Lower lobe of right lung (tissue), 2 donors: ENCODE measurements around the gene TMEM161A. TPM values are rescaled to one million over a fixed set of nuclear protein-coding genes. Genes with fewer than 3 reads are reported as not detected.

ENCODE experiments used
- ATAC-seq, 2 donors: fragments of 200-7000 bp; cut with Tn5 transposase; one replicate each; pipeline ENCODE4 v1.9.1; 2020 to 2022; ENCODE audit warnings: mild to moderate bottlenecking in 2 of 2, moderate library complexity in 2 of 2
- DNase-seq: peaks from one replicate; pipeline ENCODE4 v3.0.0-alpha.2; 2020
- H3K27ac ChIP-seq: fragments of 200-600 bp; one replicate; pipeline ENCODE4 v1.8.0; 2022
- H3K27me3 ChIP-seq: fragments of 200-600 bp; one replicate; pipeline ENCODE4 v1.8.0; 2022; ENCODE audit warnings: low read depth
- H3K36me3 ChIP-seq: fragments of 200-600 bp; one replicate; pipeline ENCODE4 v1.8.0; 2022; ENCODE audit warnings: mild to moderate bottlenecking
- H3K4me1 ChIP-seq: fragments of 200-600 bp; one replicate; pipeline ENCODE4 v1.8.0; 2022
- H3K4me3 ChIP-seq: fragments of 200-600 bp; one replicate; pipeline ENCODE4 v1.8.0; 2022; ENCODE audit warnings: mild to moderate bottlenecking
- H3K9me3 ChIP-seq: fragments of 200-600 bp; one replicate; pipeline ENCODE4 v1.8.0; 2022
- CTCF ChIP-seq: fragments of 200-600 bp; IDR thresholded peaks from one replicate; pipeline ENCODE4 v1.8.0; 2022; ENCODE audit warnings: antibody characterized with exemption, mild to moderate bottlenecking
- intact Hi-C: fragments of 100-400 bp; cut with DNase I; formaldehyde crosslinking; loops from one replicate; pipeline ENCODE4 v1.11.0; 2022
- total RNA-seq: library from RNA; stranded (reverse); fragmentation: NEBNext Ultra II Directional; extraction: Animal tissue kit (Norgen Biotek cat#: 25700); gene quantifications from one replicate; pipeline ENCODE4 v1.2.1, GENCODE V29; 2021
- donor health status: DM: no; HTN: yes; CAD: no; lungs with severe emphysema.

The TMEM161A gene
- total RNA-seq, 1 donor from 2014 or later, result 28.1 TPM

GRCh38 chr19:19170053-19170872 lies 32.0 kb upstream of the TMEM161A start, which contains the start of gene MEF2B:
MEF2B (minus strand) TSS chr19:19170263; CDS start chr19:19150735, 19,528 bp downstream.
- Histone ChIP-seq H3K36me3 (no peaks in the 10 kb centered on the region), H3K4me1 (peaks cover 7% of the 10 kb centered on the region), H3K27ac (no peak within 1 kb of the TSS), H3K9me3 (no peaks in the 10 kb centered on the region), H3K4me3 (peak within 1 kb of the TSS; percentile 37), H3K27me3 (no peaks in the 10 kb centered on the region)
- no peak for TF ChIP-seq CTCF
- peak; percentile 91 to 95 for ATAC-seq
- DNase-seq, result peak; percentile 87
- intact Hi-C loops, result no loop called here

- ATAC-seq (no peak), DNase-seq (no peak)
- H3K9me3 ChIP-seq, result no peaks in the 10 kb centered on the region
- H3K27me3 ChIP-seq, result no peaks in the 10 kb centered on the region
- H3K4me3 ChIP-seq, result peak overlapping the region; percentile 37
- no peak for TF ChIP-seq CTCF
- no peak overlapping the region for H3K27ac ChIP-seq
- H3K4me1 ChIP-seq, result peaks cover 7% of the 10 kb centered on the region
- intact Hi-C loops, result no loop called here
- H3K36me3 ChIP-seq, result no peaks in the 10 kb centered on the region
These were observed 31.2 kb upstream of the TMEM161A start for GRCh38 chr19:19169236-19170052.

GRCh38 chr19:19167612-19168011 lies 29.3 kb upstream of the TMEM161A start:
- no peak for TF ChIP-seq CTCF
- no peaks in the 10 kb centered on the region for H3K9me3 ChIP-seq
- ATAC-seq (no peak), DNase-seq (no peak)
- H3K27ac ChIP-seq, result no peak overlapping the region
- H3K36me3 ChIP-seq, result no peaks in the 10 kb centered on the region
- H3K4me1 ChIP-seq, result peaks cover 7% of the 10 kb centered on the region
- intact Hi-C loops, result no loop called here
- H3K4me3 ChIP-seq, result no peak overlapping the region
- no peaks in the 10 kb centered on the region for H3K27me3 ChIP-seq

GRCh38 chr19:19165396-19165795 lies 27.1 kb upstream of the TMEM161A start:
- Histone ChIP-seq H3K27ac (no peak overlapping the region), H3K9me3 (no peaks in the 10 kb centered on the region), H3K36me3 (no peaks in the 10 kb centered on the region), H3K4me3 (no peak overlapping the region), H3K27me3 (no peaks in the 10 kb centered on the region), H3K4me1 (peaks cover 5% of the 10 kb centered on the region)
- DNase-seq (no peak), ATAC-seq (no peak)
- intact Hi-C loops, result no loop called here
- TF ChIP-seq CTCF, result no peak

GRCh38 chr19:19162495-19162894 lies 24.2 kb upstream of the TMEM161A start:
- ATAC-seq (no peak), DNase-seq (no peak)
- Histone ChIP-seq H3K36me3 (no peaks in the 10 kb centered on the region), H3K27me3 (no peaks in the 10 kb centered on the region), H3K4me3 (no peak overlapping the region), H3K4me1 (no peaks in the 10 kb centered on the region), H3K9me3 (no peaks in the 10 kb centered on the region), H3K27ac (no peak overlapping the region)
- no peak for TF ChIP-seq CTCF
- intact Hi-C loops, result no loop called here
